ENCODE measurements around the gene DNER.
"Not testable (repeated sequence)": the region's sequence is repeated elsewhere in the genome, so short reads cannot be mapped to it uniquely, and the experiment has no call there.

DNER gene

DNA sequence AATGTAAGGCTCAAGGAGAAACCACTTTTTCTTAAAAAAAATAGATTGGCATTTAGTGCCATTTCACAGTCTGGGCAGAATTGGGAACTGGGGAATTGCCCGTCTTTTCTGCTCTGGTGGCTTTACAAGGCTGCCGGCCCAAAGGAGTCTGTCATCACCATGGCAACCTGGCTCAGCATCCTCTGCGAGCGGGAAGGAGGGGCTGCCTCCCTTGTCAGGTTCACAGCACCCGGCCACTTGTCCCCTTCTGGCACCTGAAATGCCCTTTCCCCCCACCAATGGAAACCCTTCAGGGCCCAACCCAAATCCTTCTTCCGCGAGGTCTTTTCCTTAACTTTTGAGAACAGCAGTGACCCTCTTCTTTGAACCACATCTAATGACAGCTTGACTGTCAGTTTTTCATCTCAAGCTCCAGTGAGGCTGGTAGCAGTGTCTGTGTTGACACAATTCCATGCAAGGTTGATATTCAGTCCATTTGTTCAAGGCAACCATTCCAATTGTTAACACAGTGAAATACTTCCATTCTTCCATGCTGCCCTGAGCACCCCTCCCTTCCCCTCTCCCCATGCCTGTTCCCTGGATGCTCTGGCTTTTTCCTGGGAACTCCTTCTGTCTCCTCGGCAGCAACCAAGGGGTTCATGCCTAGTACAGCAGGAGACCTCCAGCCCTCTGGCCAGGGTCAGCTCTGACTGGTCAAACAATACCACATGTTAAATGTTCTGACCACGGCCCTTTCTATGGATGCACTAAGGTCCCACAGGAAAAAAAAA is 79.6 kb downstream of the DNER start:
- no peak overlapping the region for H3K27ac ChIP-seq (ENCODE audit: insufficient read depth, low read depth, low read length, poor library complexity, severe bottlenecking)
- no peaks in the 10 kb centered on the region for H3K4me1 ChIP-seq (ENCODE audit: control insufficient read depth, insufficient read depth, low read length)
- WGBS, 2 experiments, result 38 to 45% methylated on average over 9 of the region's 9 CpGs
- no peaks in the 10 kb centered on the region for H3K27me3 ChIP-seq (ENCODE audit: control insufficient read depth, insufficient read depth, low read length, poor library complexity, severe bottlenecking)
- H3K36me3 ChIP-seq (ENCODE audit: control insufficient read depth, insufficient read depth, low read length), result no peaks in the 10 kb centered on the region
- no peak overlapping the region for H3K4me3 ChIP-seq (ENCODE audit: insufficient read depth, low read depth, low read length)
- no peaks in the 10 kb centered on the region for H3K9me3 ChIP-seq (ENCODE audit: control insufficient read depth, low read length)

DNA sequence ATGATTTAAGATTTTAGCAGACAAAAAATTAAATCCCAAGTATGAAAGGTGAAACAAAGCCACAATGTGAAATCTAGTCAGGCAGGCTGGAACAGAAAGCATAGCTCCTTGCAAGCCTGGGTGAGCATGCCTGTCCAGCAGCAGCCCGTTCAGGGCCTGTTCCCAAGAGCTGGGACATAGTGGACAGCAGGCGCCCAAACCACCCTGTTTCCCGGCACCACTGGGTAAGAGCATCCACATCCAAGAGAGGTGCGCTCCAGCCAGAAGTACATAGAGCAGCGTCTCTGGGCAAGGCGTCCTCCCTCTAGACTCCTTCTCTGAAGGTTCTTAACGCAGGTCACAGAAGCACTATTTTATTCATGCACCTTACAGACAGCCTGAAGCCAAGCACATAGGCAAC is 80.8 kb downstream of the DNER start:
- Histone ChIP-seq H3K27me3 (ENCODE audit: control insufficient read depth, insufficient read depth, low read length, poor library complexity, severe bottlenecking) (no peaks in the 10 kb centered on the region), H3K36me3 (ENCODE audit: control insufficient read depth, insufficient read depth, low read length) (no peaks in the 10 kb centered on the region), H3K27ac (ENCODE audit: insufficient read depth, low read depth, low read length, poor library complexity, severe bottlenecking) (no peak overlapping the region), H3K9me3 (ENCODE audit: control insufficient read depth, low read length) (no peaks in the 10 kb centered on the region), H3K4me1 (ENCODE audit: control insufficient read depth, insufficient read depth, low read length) (no peaks in the 10 kb centered on the region), H3K4me3 (ENCODE audit: insufficient read depth, low read depth, low read length) (no peak overlapping the region)
- WGBS, 2 experiments, result 82 to 87% methylated on average over 7 of the region's 7 CpGs

DNA sequence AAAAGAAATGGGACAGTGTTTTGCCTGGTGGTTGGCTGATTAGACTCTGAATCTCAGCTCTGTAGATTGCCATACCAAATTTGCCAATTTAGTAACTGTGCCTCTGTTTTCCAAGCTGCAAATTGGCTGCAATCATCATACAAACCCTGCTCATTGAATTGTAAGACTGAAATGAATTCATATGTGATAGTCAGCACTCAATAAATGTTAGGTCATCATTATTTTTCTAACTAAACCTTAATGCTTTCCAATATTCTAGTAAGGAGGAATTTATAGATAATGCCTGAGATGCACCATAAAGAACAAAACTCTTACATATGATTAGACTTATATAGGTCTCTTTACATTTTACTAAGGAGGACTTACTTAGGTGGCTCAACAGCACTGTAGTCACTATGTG is 85.3 kb downstream of the DNER start:
- Histone ChIP-seq H3K4me1 (ENCODE audit: control insufficient read depth, insufficient read depth, low read length) (no peaks in the 10 kb centered on the region), H3K9me3 (ENCODE audit: control insufficient read depth, low read length) (no peaks in the 10 kb centered on the region), H3K27ac (ENCODE audit: insufficient read depth, low read depth, low read length, poor library complexity, severe bottlenecking) (no peak overlapping the region), H3K36me3 (ENCODE audit: control insufficient read depth, insufficient read depth, low read length) (no peaks in the 10 kb centered on the region), H3K4me3 (ENCODE audit: insufficient read depth, low read depth, low read length) (no peak overlapping the region), H3K27me3 (ENCODE audit: control insufficient read depth, insufficient read depth, low read length, poor library complexity, severe bottlenecking) (no peaks in the 10 kb centered on the region)

DNA sequence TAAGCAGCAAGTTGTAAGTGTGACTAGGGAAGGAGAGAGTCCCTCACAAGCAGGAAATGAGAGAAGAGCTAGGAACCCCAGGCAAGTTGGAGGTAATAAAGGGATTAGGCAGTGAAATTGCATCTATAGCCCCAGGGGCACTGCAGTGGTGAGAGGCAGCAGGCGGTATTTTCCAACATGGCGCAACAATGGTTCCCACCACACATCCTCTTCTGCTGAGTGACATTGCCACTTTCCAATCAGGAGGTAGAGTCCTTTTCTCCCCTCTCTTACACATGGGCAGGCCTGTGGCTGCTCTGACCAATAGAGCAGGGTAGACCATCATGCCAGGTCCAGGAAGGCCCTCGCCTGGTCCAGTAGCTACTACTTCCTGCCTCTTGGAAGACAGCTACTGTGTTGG is 86.6 kb downstream of the DNER start:
- H3K9me3 ChIP-seq (ENCODE audit: control insufficient read depth, low read length), result no peaks in the 10 kb centered on the region
- H3K4me3 ChIP-seq (ENCODE audit: insufficient read depth, low read depth, low read length), result no peak overlapping the region
- H3K36me3 ChIP-seq (ENCODE audit: control insufficient read depth, insufficient read depth, low read length), result no peaks in the 10 kb centered on the region
- no peaks in the 10 kb centered on the region for H3K4me1 ChIP-seq (ENCODE audit: control insufficient read depth, insufficient read depth, low read length)
- no peaks in the 10 kb centered on the region for H3K27me3 ChIP-seq (ENCODE audit: control insufficient read depth, insufficient read depth, low read length, poor library complexity, severe bottlenecking)
- H3K27ac ChIP-seq (ENCODE audit: insufficient read depth, low read depth, low read length, poor library complexity, severe bottlenecking), result no peak overlapping the region
- WGBS, 2 experiments, result 75 to 78% methylated on average over 3 of the region's 3 CpGs

DNA sequence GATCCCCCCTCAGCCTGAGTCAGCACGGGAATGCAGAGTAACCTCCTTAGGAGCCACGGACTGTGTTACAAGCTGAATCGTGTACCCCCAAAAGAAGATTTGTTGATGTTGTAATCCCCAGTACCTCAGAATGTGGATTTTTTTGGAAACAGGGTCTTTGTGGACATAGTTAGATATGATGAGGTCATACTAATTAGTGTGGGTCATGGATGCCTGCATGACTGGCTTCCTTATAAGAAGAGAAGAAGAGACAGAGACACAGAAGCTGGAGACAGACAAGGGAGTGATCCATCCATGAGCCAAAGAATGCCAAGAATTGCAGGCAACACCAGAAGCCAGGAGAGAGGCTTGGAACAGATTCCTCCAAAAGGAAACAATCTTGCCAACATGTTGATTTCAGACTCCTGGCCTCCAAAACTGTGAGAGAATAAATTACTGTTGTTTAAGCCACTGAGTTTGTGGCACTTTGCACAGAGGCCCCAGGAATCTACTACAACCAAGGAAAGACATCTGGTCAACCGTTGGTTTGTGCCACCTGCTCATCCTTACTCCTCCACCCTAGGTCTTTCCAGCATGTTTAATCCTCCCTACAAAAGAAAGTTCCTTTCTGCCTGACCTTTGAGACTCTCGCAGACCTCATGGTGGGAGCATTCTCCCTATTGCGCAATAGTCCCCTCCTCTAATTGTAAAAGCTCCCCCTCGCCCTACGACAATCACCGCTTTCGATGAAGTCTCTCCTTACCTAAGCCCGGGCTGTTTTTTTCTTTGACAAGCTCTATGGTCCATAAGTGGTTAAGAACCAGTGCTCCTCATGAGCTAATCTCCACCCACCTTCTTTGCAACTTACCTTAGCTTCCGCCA is 91.6 kb downstream of the DNER start:
- H3K36me3 ChIP-seq (ENCODE audit: control insufficient read depth, insufficient read depth, low read length), result no peaks in the 10 kb centered on the region
- no peaks in the 10 kb centered on the region for H3K4me1 ChIP-seq (ENCODE audit: control insufficient read depth, insufficient read depth, low read length)
- H3K27me3 ChIP-seq (ENCODE audit: control insufficient read depth, insufficient read depth, low read length, poor library complexity, severe bottlenecking), result no peaks in the 10 kb centered on the region
- no peak overlapping the region for H3K27ac ChIP-seq (ENCODE audit: insufficient read depth, low read depth, low read length, poor library complexity, severe bottlenecking)
- no peaks in the 10 kb centered on the region for H3K9me3 ChIP-seq (ENCODE audit: control insufficient read depth, low read length)
- H3K4me3 ChIP-seq (ENCODE audit: insufficient read depth, low read depth, low read length), result no peak overlapping the region
- 93 to 95% methylated on average over 12 of the region's 12 CpGs for WGBS, 2 experiments

DNA sequence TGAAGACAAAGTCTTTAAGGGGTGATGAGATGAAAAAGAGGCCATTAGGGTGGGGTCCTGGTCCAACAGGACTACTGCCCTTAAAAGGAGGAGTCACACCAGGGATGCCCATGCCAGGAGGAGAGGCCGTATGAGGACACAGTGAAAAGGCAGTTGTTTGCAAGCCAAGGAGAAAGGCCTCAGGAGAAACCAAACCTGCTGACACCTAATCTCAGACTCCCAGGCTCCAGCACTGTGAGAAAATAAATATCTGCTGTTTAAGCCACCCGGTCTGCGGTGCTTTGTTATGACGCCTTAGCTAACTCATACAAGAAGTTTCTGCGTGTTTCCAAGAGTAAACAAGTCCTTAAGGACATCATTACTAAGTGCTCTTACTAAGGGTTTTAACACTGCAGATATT is 93.6 kb downstream of the DNER start:
- H3K27ac ChIP-seq (ENCODE audit: insufficient read depth, low read depth, low read length, poor library complexity, severe bottlenecking), result no peak overlapping the region

DNA sequence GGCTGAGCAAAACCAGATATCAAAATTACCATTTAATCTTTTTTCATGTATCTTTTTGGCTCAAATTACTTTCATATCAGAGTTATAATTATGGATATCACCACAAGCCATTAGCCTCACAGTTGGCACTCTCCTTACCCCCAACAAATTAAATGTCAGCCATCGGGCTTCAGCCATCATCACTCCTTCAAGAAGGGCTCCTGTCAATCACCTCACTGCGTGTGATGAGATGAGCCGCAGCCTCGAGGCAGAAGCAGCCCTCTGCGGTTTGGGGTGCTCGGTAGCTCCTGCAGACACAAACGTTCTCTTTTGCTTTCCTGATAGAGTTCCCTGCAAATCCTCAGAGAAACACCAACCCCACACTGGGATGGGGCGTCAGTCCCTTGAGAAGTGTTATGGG is 94.1 kb downstream of the DNER start:
- H3K27me3 ChIP-seq (ENCODE audit: control insufficient read depth, insufficient read depth, low read length, poor library complexity, severe bottlenecking), result no peaks in the 10 kb centered on the region
- no peak overlapping the region for H3K27ac ChIP-seq (ENCODE audit: insufficient read depth, low read depth, low read length, poor library complexity, severe bottlenecking)
- H3K4me1 ChIP-seq (ENCODE audit: control insufficient read depth, insufficient read depth, low read length), result no peaks in the 10 kb centered on the region
- H3K4me3 ChIP-seq (ENCODE audit: insufficient read depth, low read depth, low read length), result no peak overlapping the region
- WGBS, 2 experiments, result 87 to 90% methylated on average over 8 of the region's 8 CpGs
- H3K36me3 ChIP-seq (ENCODE audit: control insufficient read depth, insufficient read depth, low read length), result no peaks in the 10 kb centered on the region
- H3K9me3 ChIP-seq (ENCODE audit: control insufficient read depth, low read length), result no peaks in the 10 kb centered on the region

More for the DNA sequence above, 93.6 kb downstream of the DNER start:
- Histone ChIP-seq H3K9me3 (ENCODE audit: control insufficient read depth, low read length) (no peaks in the 10 kb centered on the region), H3K27me3 (ENCODE audit: control insufficient read depth, insufficient read depth, low read length, poor library complexity, severe bottlenecking) (no peaks in the 10 kb centered on the region), H3K36me3 (ENCODE audit: control insufficient read depth, insufficient read depth, low read length) (no peaks in the 10 kb centered on the region), H3K4me1 (ENCODE audit: control insufficient read depth, insufficient read depth, low read length) (no peaks in the 10 kb centered on the region), H3K4me3 (ENCODE audit: insufficient read depth, low read depth, low read length) (no peak overlapping the region)
- WGBS, 2 experiments, result 87 to 89% methylated on average over 5 of the region's 5 CpGs

DNA sequence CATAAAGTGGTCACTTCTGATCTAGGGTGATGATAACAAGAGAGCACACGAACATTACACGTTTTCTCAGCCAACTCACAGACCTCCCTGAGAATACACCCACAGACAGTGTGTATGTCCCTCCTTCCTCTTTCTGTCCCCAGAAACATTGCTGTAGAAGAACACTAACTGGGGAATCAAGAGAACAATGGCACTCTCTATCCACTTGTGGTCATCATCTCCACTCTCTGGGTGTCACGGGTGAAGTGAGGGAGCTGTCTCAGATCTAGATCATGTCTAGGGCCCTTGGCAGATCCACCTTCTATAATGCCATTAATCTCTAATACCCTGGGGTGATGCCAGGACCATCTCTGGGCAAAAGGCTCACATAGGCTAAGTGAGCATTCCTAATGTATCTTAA is 97.9 kb downstream of the DNER start:
- H3K9me3 ChIP-seq (ENCODE audit: control insufficient read depth, low read length), result no peaks in the 10 kb centered on the region
- H3K27me3 ChIP-seq (ENCODE audit: control insufficient read depth, insufficient read depth, low read length, poor library complexity, severe bottlenecking), result no peaks in the 10 kb centered on the region
- no peaks in the 10 kb centered on the region for H3K4me1 ChIP-seq (ENCODE audit: control insufficient read depth, insufficient read depth, low read length)
- H3K27ac ChIP-seq (ENCODE audit: insufficient read depth, low read depth, low read length, poor library complexity, severe bottlenecking), result no peak overlapping the region
- no peaks in the 10 kb centered on the region for H3K36me3 ChIP-seq (ENCODE audit: control insufficient read depth, insufficient read depth, low read length)
- WGBS, 2 experiments, result 93 to 96% methylated on average over 3 of the region's 3 CpGs
- H3K4me3 ChIP-seq (ENCODE audit: insufficient read depth, low read depth, low read length), result no peak overlapping the region

DNA sequence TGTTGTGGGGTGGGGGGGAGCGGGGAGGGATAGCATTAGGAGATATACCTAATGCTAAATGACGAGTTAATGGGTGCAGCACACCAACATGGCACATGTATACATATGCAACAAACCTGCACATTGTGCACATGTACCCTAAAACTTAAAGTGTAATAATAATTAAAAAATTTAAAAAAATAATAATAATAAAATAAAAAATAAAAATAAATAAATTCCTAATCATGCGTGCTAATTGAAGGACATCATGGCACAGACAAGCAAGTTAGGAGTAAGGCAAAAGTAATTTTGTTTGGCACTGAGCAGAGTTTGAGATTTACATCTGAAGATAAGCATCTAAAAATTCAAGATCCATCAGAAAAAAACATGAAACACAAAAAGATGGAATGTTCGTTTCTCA is 100.3 kb downstream of the DNER start:
- H3K4me1 ChIP-seq (ENCODE audit: control insufficient read depth, insufficient read depth, low read length); H3K9me3 ChIP-seq (ENCODE audit: control insufficient read depth, low read length); H3K36me3 ChIP-seq (ENCODE audit: control insufficient read depth, insufficient read depth, low read length); H3K27ac ChIP-seq (ENCODE audit: insufficient read depth, low read depth, low read length, poor library complexity, severe bottlenecking); H3K4me3 ChIP-seq (ENCODE audit: insufficient read depth, low read depth, low read length); H3K27me3 ChIP-seq (ENCODE audit: control insufficient read depth, insufficient read depth, low read length, poor library complexity, severe bottlenecking): not testable (repeated sequence)
- 87 to 100% methylated on average over 1 to 2 of the region's 4 CpGs for WGBS, 2 experiments

DNA sequence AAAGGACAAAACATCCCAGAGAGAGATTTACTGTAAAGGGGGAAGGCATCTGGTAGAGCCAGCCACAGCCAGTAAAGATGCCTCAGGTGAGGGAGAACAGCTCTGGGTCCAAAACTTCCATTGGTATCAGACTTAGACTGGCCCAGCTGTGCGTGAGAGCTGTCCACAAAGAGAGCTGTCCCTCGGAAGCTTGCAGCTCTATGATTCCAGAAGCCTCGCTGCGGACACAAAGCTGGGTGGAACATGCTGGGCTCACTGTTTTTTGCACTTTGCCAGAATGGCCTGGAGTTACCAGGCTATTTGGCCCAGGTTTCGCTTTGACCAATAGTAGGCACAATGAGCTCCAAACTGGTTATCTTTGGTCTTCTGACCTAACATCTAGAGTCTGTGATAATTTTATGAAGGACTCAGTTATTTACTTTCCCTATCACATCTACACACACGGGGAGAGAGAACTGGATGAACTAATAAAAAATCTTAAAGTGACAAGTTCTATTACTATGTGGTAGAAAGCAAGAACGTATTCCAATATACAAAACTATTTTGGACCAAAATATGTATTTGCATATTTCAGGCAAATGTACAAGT is 101.9 kb downstream of the DNER start:
- no peak overlapping the region for H3K27ac ChIP-seq (ENCODE audit: insufficient read depth, low read depth, low read length, poor library complexity, severe bottlenecking)
- H3K4me1 ChIP-seq (ENCODE audit: control insufficient read depth, insufficient read depth, low read length), result no peaks in the 10 kb centered on the region
- H3K9me3 ChIP-seq (ENCODE audit: control insufficient read depth, low read length), result no peaks in the 10 kb centered on the region
- no peaks in the 10 kb centered on the region for H3K27me3 ChIP-seq (ENCODE audit: control insufficient read depth, insufficient read depth, low read length, poor library complexity, severe bottlenecking)
- H3K4me3 ChIP-seq (ENCODE audit: insufficient read depth, low read depth, low read length), result no peak overlapping the region
- H3K36me3 ChIP-seq (ENCODE audit: control insufficient read depth, insufficient read depth, low read length), result no peaks in the 10 kb centered on the region
- WGBS, 2 experiments, result 91 to 94% methylated on average over 5 to 6 of the region's 7 CpGs

Data from ectodermal cell (in vitro differentiated cells).